Thoracic aorta (tissue), 2 donors: ENCODE data around the gene AIFM1. TPM values are rescaled to one million over a fixed set of nuclear protein-coding genes. Genes with fewer than 3 reads are reported as not detected.

Source experiments
- ATAC-seq: fragments of 150-250 bp; one replicate; pipeline ENCODE4 v1.8.0; 2017; ENCODE audit warnings: low read depth; ENCODE audit not compliant: insufficient number of reproducible peaks, low FRiP score
- DNase-seq: peaks from one replicate; pipeline ENCODE4 v3.0.0-alpha.2; 2020; ENCODE audit warnings: low spot score
- H3K27ac ChIP-seq, 2 donors: fragments of 200-600 bp; sonication (generic); 1 replicate in 1 of 2; 2 replicates in 1 of 2; pipeline ENCODE4 v1.5.1; 2016; ENCODE audit warnings: mild to moderate bottlenecking in 2 of 2, moderate library complexity in 2 of 2
- H3K27me3 ChIP-seq: fragments of 200-600 bp; sonication (generic); replicated peaks from 2 replicates; pipeline ENCODE4 v1.6.0; 2016; ENCODE audit warnings: mild to moderate bottlenecking; ENCODE audit not compliant: insufficient read depth
- H3K36me3 ChIP-seq: fragments of 200-600 bp; sonication (generic); one replicate; pipeline ENCODE4 v1.5.1; 2016
- H3K4me1 ChIP-seq, 2 donors: fragments of 200-600 bp; sonication (generic); 1 replicate in 1 of 2; 2 replicates in 1 of 2; pipeline versions ENCODE4 v1.5.1 to v1.6.0; 2016; ENCODE audit warnings: low read depth in 2 of 2, mild to moderate bottlenecking in 1 of 2; ENCODE audit not compliant: control insufficient read depth in 1 of 2
- H3K4me3 ChIP-seq: fragments of 200-600 bp; sonication (generic); 2 replicates; pipeline ENCODE4 v1.5.1; 2016; ENCODE audit warnings: mild to moderate bottlenecking
- H3K9me3 ChIP-seq: fragments of 200-600 bp; sonication (generic); 2 replicates; pipeline ENCODE4 v1.5.1; 2016
- total RNA-seq, 2 donors: library from RNA; depleted of rRNA; stranded (reverse); fragments of >200 nt; gene quantifications; one replicate each; pipeline versions ENCODE4 v1.1.0 to v1.2.3, GENCODE V29; 2016
- TF ChIP-seq, protein P1 (sequence below): fragments of 200-600 bp; sonication (generic); IDR thresholded peaks from one replicate; pipeline ENCODE4 v1.5.1; 2019; ENCODE audit warnings: antibody characterized with exemption

AIFM1 gene
- total RNA-seq, 2 donors from 2014 or later: 11.4 to 13.6 TPM

- Histone ChIP-seq H3K27ac (no peak overlapping the region), H3K4me3 (no peak overlapping the region), H3K9me3 (no peaks in the 10 kb centered on the region), H3K27me3 (no peaks in the 10 kb centered on the region), H3K4me1 (no peaks in the 10 kb centered on the region), H3K36me3 (no peaks in the 10 kb centered on the region)
- no peak for DNase-seq
- TF ChIP-seq, protein P1, sequence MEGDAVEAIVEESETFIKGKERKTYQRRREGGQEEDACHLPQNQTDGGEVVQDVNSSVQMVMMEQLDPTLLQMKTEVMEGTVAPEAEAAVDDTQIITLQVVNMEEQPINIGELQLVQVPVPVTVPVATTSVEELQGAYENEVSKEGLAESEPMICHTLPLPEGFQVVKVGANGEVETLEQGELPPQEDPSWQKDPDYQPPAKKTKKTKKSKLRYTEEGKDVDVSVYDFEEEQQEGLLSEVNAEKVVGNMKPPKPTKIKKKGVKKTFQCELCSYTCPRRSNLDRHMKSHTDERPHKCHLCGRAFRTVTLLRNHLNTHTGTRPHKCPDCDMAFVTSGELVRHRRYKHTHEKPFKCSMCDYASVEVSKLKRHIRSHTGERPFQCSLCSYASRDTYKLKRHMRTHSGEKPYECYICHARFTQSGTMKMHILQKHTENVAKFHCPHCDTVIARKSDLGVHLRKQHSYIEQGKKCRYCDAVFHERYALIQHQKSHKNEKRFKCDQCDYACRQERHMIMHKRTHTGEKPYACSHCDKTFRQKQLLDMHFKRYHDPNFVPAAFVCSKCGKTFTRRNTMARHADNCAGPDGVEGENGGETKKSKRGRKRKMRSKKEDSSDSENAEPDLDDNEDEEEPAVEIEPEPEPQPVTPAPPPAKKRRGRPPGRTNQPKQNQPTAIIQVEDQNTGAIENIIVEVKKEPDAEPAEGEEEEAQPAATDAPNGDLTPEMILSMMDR: no peak
- ATAC-seq: no peak
These were observed 73.6 kb downstream of the AIFM1 start for GRCh38 chrX:130091980-130092522.

DNA sequence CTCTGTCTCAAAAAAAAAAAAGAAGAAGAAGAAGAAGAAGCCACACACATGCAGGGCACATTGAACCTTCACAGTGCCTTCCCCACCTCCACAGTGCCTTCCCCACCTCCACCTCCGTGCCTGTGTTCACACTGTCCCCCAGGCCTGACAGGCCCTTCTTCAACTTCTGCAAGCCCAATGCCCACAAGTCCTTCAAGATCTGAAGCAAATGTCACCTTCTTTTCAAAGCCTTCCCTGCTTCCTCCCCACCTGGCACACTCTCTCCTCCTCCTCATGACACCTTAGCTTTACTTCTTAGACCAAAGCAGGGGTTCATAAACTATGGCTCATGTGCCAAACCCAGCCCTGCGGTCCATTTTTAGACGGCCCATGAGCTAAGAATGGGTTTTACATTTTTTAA, 75.3 kb downstream of the AIFM1 start:
- Histone ChIP-seq H3K27ac (no peak overlapping the region), H3K36me3 (no peaks in the 10 kb centered on the region), H3K4me1 (no peaks in the 10 kb centered on the region), H3K27me3 (no peaks in the 10 kb centered on the region), H3K9me3 (no peaks in the 10 kb centered on the region), H3K4me3 (no peak overlapping the region)
- TF ChIP-seq, protein P1: no peak
- DNase-seq (no peak), ATAC-seq (no peak)

DNA sequence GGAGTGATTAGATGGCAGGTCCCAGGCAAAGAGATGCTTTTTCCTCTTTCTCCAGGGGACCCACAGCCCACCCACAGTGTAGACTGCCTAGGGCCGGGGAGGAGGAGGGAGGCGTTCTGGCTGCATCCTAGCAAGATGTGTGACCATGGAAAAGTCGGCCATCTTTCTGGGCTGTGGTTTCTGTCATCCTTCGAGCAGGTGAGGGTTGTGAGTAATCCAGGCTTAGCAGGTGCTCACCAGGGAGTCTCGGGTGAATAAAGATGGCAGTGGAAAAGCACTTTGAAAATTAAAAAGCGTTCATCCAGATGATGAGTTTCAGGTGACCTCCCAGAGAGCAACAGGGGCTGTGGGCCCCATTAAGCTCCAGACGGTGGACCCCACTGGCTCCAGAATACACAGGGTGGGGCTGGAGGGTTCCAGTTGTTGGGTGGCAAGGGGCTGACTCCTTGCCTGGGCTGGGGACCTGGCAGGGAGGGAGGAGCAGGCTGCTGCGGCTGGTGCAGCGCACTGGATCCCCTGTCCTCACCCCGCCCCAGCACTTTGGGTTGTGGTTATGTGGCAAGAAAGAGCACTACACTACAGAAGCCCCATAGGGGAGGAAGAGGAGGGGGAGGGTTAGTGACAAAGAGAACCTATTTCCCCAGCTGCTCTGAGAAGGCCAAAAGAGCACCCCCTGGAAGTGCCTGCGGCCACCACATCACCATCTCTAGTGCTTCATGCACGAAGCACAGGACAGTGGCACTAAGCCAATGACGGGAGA, 79.0 kb downstream of the AIFM1 start:
- no peak for ATAC-seq
- H3K27ac ChIP-seq: peak overlapping the region in 1 of 2 donors; percentile 5
- DNase-seq: no peak

DNA sequence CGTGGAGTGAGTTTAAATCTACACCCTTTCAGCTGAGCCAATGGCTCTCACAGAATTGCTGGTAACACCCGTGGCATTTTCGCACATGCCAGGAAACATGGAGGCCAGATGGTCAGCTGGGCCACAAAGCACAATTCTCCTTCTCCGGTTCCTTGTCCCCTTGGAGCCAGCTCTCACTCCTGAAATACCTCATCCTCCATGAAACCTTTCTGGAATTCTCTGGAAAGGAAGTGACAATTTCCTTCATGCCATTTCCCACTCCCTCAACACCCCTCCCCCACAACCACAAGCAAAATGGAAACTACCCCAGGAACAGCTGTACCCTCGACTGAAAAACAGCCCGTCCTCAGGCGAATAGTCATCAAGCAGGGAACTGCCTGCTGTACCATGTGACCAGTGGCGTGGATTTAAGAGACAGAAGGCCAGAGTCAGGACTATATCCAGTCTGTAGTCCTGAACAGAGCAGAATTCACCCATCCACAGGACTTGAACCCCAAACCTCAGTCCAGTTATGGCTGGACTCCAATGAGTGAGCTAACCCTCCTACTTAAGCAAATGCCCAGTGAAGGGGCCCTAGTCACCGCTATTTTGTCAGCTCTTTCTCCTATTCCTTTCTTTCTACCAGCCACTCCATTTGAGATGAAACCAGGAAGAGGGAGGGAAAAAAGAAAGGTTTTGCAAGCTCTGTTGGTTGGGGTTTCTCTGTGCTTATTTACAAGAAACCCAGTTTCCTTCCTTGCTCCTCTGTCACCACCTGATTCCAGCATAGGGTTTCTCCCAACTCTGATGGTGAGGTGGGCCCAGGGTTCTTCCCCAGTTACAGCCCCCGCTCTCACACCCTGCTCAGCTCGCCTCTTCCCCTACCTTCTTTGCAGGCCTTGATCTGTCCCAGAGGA, 79.8 kb downstream of the AIFM1 start:
- H3K36me3 ChIP-seq: no peaks in the 10 kb centered on the region
- ATAC-seq: no peak
- H3K27ac ChIP-seq: peak overlapping the region in 1 of 2 donors; percentile 5
- TF ChIP-seq, protein P1: no peak
- H3K4me3 ChIP-seq: no peak overlapping the region
- no peak for DNase-seq
- no peaks in the 10 kb centered on the region for H3K27me3 ChIP-seq
- H3K9me3 ChIP-seq: no peaks in the 10 kb centered on the region
- peaks cover 4 to 13% of the 10 kb centered on the region in 2 donors for H3K4me1 ChIP-seq

More for the DNA sequence above, 79.0 kb downstream of the AIFM1 start:
- Histone ChIP-seq H3K36me3 (no peaks in the 10 kb centered on the region), H3K4me3 (no peak overlapping the region), H3K27me3 (no peaks in the 10 kb centered on the region), H3K4me1 (peaks cover 4 to 11% of the 10 kb centered on the region in 2 donors), H3K9me3 (no peaks in the 10 kb centered on the region)
- TF ChIP-seq, protein P1: no peak
